Kidney epithelial cell (primary cell): ENCODE measurements around the gene STK35. TPM values are rescaled to one million over a fixed set of nuclear protein-coding genes. Genes with fewer than 3 reads are reported as not detected.

Experiments used
- DNase-seq: peaks from one replicate; pipeline ENCODE4 v3.0.0-alpha.2; 2010; ENCODE audit warnings: low read depth
- H3K27me3 ChIP-seq: 2 replicates; pipeline ENCODE4 v1.6.0; 2011; ENCODE audit warnings: low read length; ENCODE audit not compliant: control insufficient read depth, insufficient read depth
- H3K36me3 ChIP-seq: 2 replicates; pipeline ENCODE4 v1.5.1; 2011; ENCODE audit warnings: low read length; ENCODE audit not compliant: control insufficient read depth, insufficient read depth
- H3K4me3 ChIP-seq: 2 replicates; pipeline ENCODE4 v1.5.1; 2011; ENCODE audit warnings: low read depth, mild to moderate bottlenecking, control low read depth, low read length
- CTCF ChIP-seq: IDR thresholded peaks from 2 replicates; pipeline ENCODE4 v1.5.1; 2011; ENCODE audit warnings: mild to moderate bottlenecking, moderate library complexity, low read length, control low read depth, inconsistent platforms; ENCODE audit not compliant: insufficient read depth, poor library complexity, severe bottlenecking
- total RNA-seq: library from RNA; depleted of rRNA; stranded (reverse); fragments of >200 nt; gene quantifications from 2 replicates; pipeline ENCODE4 v1.2.3, GENCODE V29; 2015

Gene STK35
- total RNA-seq, 1 donor from 2014 or later = 18.0 TPM

GRCh38 chr20:2114990-2115681, 13.5 kb downstream of the STK35 start:
- TF ChIP-seq CTCF = no peak
- Histone ChIP-seq H3K4me3 (no peak overlapping the region), H3K27me3 (no peaks in the 10 kb centered on the region), H3K36me3 (peaks cover 2% of the 10 kb centered on the region)
- no peak for DNase-seq

- TF ChIP-seq CTCF = no peak
- Histone ChIP-seq H3K27me3 (no peaks in the 10 kb centered on the region), H3K4me3 (no peak overlapping the region), H3K36me3 (peaks cover 2% of the 10 kb centered on the region)
- no peak for DNase-seq
Observed at GRCh38 chr20:2116170-2116940, 14.7 kb downstream of the STK35 start.

- no peak for DNase-seq
- H3K4me3 ChIP-seq = no peak overlapping the region
- H3K36me3 ChIP-seq = peaks cover 2% of the 10 kb centered on the region
- no peak for TF ChIP-seq CTCF
- H3K27me3 ChIP-seq = no peaks in the 10 kb centered on the region
Observed at GRCh38 chr20:2118783-2119182, 17.2 kb downstream of the STK35 start.

- no peak for TF ChIP-seq CTCF
- peaks cover 2% of the 10 kb centered on the region for H3K36me3 ChIP-seq
- H3K27me3 ChIP-seq = no peaks in the 10 kb centered on the region
- DNase-seq = no peak
- no peak overlapping the region for H3K4me3 ChIP-seq
Observed at GRCh38 chr20:2122936-2123335, 21.3 kb downstream of the STK35 start.

- no peak overlapping the region for H3K4me3 ChIP-seq
- DNase-seq = no peak
- no peak for TF ChIP-seq CTCF
- peaks cover 2% of the 10 kb centered on the region for H3K36me3 ChIP-seq
- no peaks in the 10 kb centered on the region for H3K27me3 ChIP-seq
Observed at GRCh38 chr20:2123720-2124119, 22.1 kb downstream of the STK35 start.
